ENCODE results near the gene ATE1.

- no peak for TF ChIP-seq CTCF (conservative IDR thresholded peaks at IDR 0.05 in 1 of 2, IDR thresholded peaks at IDR 0.05 in 1 of 2; ENCODE audit: low read depth in 1 of 2, low read length in 2 of 2)
- no peak for TF ChIP-seq EZH2 (IDR thresholded peaks at IDR 0.05; ENCODE audit: low read length, missing control alignments)
Measured at GRCh38 chr10:121690970-121691369, 236.9 kb downstream of the ATE1 start.

Measured in fibroblast of lung (primary cell).